Right atrium auricular region (tissue), 2 donors: Measurements from ENCODE around the gene COG5. TPM values are rescaled to one million over a fixed set of nuclear protein-coding genes. Genes with fewer than 3 reads are reported as not detected.

Source experiments
- DNase-seq: peaks from one replicate; pipeline ENCODE4 v3.0.0-alpha.2; 2019; ENCODE audit warnings: low spot score
- H3K27ac ChIP-seq, 2 donors: fragments of 200-600 bp; sonication (generic); 1 replicate in 1 of 2; 2 replicates in 1 of 2; pipeline ENCODE4 v1.5.1; 2016 to 2019
- H3K27me3 ChIP-seq, 2 donors: fragments of 200-600 bp; sonication (generic); one replicate each; pipeline versions ENCODE4 v1.5.1 to v1.6.0; 2017 to 2019
- H3K36me3 ChIP-seq: fragments of 200-600 bp; sonication (generic); one replicate; pipeline ENCODE4 v1.5.1; 2016
- H3K4me1 ChIP-seq, 2 donors: fragments of 200-600 bp; sonication (generic); one replicate each; pipeline versions ENCODE4 v1.5.1 to v1.6.0; 2017 to 2019
- H3K4me3 ChIP-seq, 2 donors: fragments of 200-600 bp; sonication (generic); 1 replicate in 1 of 2; 2 replicates in 1 of 2; pipeline ENCODE4 v1.5.1; 2017 to 2019; ENCODE audit warnings: mild to moderate bottlenecking in 1 of 2, moderate library complexity in 1 of 2
- H3K9me3 ChIP-seq, 2 donors: fragments of 200-600 bp; sonication (generic); one replicate each; pipeline ENCODE4 v1.5.1; 2019
- total RNA-seq, 2 donors: library from RNA; depleted of rRNA; stranded (reverse); fragments of >200 nt; gene quantifications; one replicate each; pipeline ENCODE4 v1.1.0, GENCODE V29; 2016
- TF ChIP-seq, protein P1 (sequence below), 2 donors: fragments of 200-600 bp; sonication (generic); IDR thresholded peaks; one replicate each; pipeline ENCODE4 v1.5.1; 2019; ENCODE audit warnings: antibody characterized with exemption in 2 of 2

The COG5 gene
- total RNA-seq, 2 donors from 2014 or later, result 28.0 to 31.8 TPM

- H3K9me3 ChIP-seq, result no peaks in the 10 kb centered on the region
- H3K36me3 ChIP-seq, result peaks cover 9% of the 10 kb centered on the region
- no peaks in the 10 kb centered on the region for H3K27me3 ChIP-seq
- H3K4me1 ChIP-seq, result peaks cover 0 to 21% of the 10 kb centered on the region in 2 donors
- TF ChIP-seq, protein P1, sequence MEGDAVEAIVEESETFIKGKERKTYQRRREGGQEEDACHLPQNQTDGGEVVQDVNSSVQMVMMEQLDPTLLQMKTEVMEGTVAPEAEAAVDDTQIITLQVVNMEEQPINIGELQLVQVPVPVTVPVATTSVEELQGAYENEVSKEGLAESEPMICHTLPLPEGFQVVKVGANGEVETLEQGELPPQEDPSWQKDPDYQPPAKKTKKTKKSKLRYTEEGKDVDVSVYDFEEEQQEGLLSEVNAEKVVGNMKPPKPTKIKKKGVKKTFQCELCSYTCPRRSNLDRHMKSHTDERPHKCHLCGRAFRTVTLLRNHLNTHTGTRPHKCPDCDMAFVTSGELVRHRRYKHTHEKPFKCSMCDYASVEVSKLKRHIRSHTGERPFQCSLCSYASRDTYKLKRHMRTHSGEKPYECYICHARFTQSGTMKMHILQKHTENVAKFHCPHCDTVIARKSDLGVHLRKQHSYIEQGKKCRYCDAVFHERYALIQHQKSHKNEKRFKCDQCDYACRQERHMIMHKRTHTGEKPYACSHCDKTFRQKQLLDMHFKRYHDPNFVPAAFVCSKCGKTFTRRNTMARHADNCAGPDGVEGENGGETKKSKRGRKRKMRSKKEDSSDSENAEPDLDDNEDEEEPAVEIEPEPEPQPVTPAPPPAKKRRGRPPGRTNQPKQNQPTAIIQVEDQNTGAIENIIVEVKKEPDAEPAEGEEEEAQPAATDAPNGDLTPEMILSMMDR (IDR thresholded peaks at IDR 0.05), result peak in 1 of 2 donors; percentile 67
- DNase-seq, result peak; percentile 76
- peak within 1 kb of the TSS; percentile 80 to 92 for H3K4me3 ChIP-seq
- peak within 1 kb of the TSS; percentile 97 to 98 for H3K27ac ChIP-seq
Observed at GRCh38 chr7:107579885-107580715, 16.4 kb upstream of the COG5 start, which contains the start of gene BCAP29. TSS of gene BCAP29 (plus strand) at chr7:107580246. CDS start at chr7:107580773, 527 bp downstream.

DNA sequence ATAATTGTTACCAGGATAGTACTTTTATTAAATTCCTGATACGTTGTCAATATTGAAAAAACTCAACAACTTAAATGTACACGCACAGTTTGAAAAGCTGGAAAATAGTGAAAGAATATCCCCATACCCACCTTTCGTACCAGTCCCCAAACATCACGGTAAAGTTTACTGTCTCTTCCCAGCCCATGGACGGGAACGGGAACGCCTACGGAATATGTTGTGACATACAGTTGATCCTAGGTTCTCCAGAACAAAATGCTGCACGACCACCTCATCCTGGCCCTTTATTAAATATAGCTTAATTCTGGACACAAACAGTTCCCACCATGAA, 15.8 kb upstream of the COG5 start:
- H3K27me3 ChIP-seq, result no peaks in the 10 kb centered on the region
- peaks cover 7% of the 10 kb centered on the region for H3K36me3 ChIP-seq
- TF ChIP-seq, protein P1 (IDR thresholded peaks at IDR 0.05), result no peak
- DNase-seq, result no peak
- peak overlapping the region; percentile 80 to 92 for H3K4me3 ChIP-seq
- H3K27ac ChIP-seq, result peak overlapping the region; percentile 97 to 98
- H3K4me1 ChIP-seq, result peaks cover 0 to 21% of the 10 kb centered on the region in 2 donors
- H3K9me3 ChIP-seq, result no peaks in the 10 kb centered on the region

- no peak overlapping the region for H3K27ac ChIP-seq
- no peaks in the 10 kb centered on the region for H3K27me3 ChIP-seq
- no peak overlapping the region for H3K4me3 ChIP-seq
- H3K9me3 ChIP-seq, result no peaks in the 10 kb centered on the region
- no peak for DNase-seq
- TF ChIP-seq, protein P1 (IDR thresholded peaks at IDR 0.05), result no peak
- H3K36me3 ChIP-seq, result no peaks in the 10 kb centered on the region
- H3K4me1 ChIP-seq, result no peaks in the 10 kb centered on the region
Observed at GRCh38 chr7:107573537-107573936, 9.8 kb upstream of the COG5 start.

DNA sequence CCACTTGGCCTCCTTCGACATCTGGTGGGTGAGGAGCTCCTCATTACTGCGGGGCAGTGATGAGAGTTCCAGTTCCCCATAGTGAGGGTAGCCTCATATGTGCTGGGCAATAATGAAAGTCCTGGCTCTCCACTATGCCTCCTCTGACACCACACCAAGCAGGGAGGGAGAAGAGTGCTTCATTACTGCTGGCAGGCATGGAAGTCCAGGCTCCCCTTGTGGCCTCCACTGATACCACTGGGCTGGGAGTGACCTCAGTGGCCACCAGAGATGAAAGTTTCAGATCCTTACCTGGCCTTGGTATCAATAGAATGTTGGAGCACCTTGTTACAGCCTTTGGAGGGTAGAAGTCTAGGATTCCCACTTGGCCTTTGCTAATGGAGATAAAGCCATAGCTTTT, 6.6 kb upstream of the COG5 start:
- TF ChIP-seq, protein P1 (IDR thresholded peaks at IDR 0.05), result no peak
- Histone ChIP-seq H3K9me3 (no peaks in the 10 kb centered on the region), H3K27ac (no peak overlapping the region), H3K4me3 (no peak overlapping the region), H3K27me3 (no peaks in the 10 kb centered on the region), H3K36me3 (no peaks in the 10 kb centered on the region), H3K4me1 (peaks cover 0 to 1% of the 10 kb centered on the region in 2 donors)
- DNase-seq, result no peak

DNA sequence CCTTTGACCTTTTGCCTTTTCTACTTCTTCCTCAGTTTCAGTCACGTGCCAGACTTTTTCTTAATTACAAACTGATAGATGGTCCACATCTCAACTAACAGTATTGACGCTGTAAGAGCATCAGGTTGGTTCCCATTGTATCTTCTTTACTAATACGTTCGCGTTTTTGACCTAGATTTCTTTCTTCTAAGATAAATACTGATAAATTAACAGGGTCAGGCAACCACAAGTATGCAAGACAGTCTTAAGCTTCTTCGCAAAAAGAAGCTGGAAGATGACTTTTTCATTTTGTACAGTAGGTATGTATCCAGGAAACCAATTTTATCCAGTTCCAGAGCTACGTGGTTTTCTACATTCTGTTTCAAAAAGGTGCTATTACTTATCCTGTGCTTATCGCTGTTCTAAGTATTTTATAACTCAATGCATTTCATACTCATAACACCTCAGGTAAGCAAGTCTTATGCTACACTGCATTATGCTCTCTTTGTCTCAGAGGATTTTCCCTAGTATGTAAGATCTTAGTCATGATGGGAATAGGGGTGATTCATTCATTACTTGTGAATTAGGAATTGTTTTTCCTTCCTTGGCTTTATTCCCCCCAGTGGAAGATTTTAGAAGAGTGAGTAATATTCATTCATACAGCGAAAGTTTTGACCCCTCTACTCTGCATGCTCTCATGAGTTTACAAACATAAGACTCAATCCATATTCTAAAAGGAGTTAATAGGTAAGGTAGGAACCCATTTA, 1.0 kb upstream of the COG5 start:
- Histone ChIP-seq H3K4me1 (peaks cover 0 to 42% of the 10 kb centered on the region in 2 donors), H3K27me3 (no peaks in the 10 kb centered on the region), H3K36me3 (no peaks in the 10 kb centered on the region), H3K4me3 (peak overlapping the region; percentile 92 to 94), H3K9me3 (no peaks in the 10 kb centered on the region), H3K27ac (peak overlapping the region; percentile 96 to 99)
- DNase-seq, result no peak
- TF ChIP-seq, protein P1 (IDR thresholded peaks at IDR 0.05), result no peak
